ENCODE measurements around the gene PPFIA1.
A peak's percentile ranks its signal among the peaks of the same experiment; 100 is the strongest.

The PPFIA1 gene

GRCh38 chr11:70411713-70412452, 141.4 kb downstream of the PPFIA1 start:
- DNase-seq (ENCODE audit: low read depth) = no peak
- no peak for TF ChIP-seq CTCF (IDR thresholded peaks at IDR 0.05; ENCODE audit: low read length, missing control alignments)
- H3K4me3 ChIP-seq (replicated peaks; ENCODE audit: low read depth, low read length) = no peak overlapping the region

GRCh38 chr11:70413151-70413550, 142.7 kb downstream of the PPFIA1 start:
- no peak overlapping the region for H3K4me3 ChIP-seq (replicated peaks; ENCODE audit: low read depth, low read length)
- TF ChIP-seq CTCF (IDR thresholded peaks at IDR 0.05; ENCODE audit: low read length, missing control alignments) = no peak
- no peak for DNase-seq (ENCODE audit: low read depth)

GRCh38 chr11:70414341-70415100, 144.0 kb downstream of the PPFIA1 start:
- H3K4me3 ChIP-seq (replicated peaks; ENCODE audit: low read depth, low read length) = no peak overlapping the region
- no peak for DNase-seq (ENCODE audit: low read depth)
- no peak for TF ChIP-seq CTCF (IDR thresholded peaks at IDR 0.05; ENCODE audit: low read length, missing control alignments)

- peak; percentile 24 for TF ChIP-seq CTCF (IDR thresholded peaks at IDR 0.05; ENCODE audit: low read length, missing control alignments)
- DNase-seq (ENCODE audit: low read depth) = peak; percentile 20
- H3K4me3 ChIP-seq (replicated peaks; ENCODE audit: low read depth, low read length) = no peak overlapping the region
These were observed 144.7 kb downstream of the PPFIA1 start for GRCh38 chr11:70415191-70415590.

- no peak for TF ChIP-seq CTCF (IDR thresholded peaks at IDR 0.05; ENCODE audit: low read length, missing control alignments)
- DNase-seq (ENCODE audit: low read depth) = no peak
- H3K4me3 ChIP-seq (replicated peaks; ENCODE audit: low read depth, low read length) = no peak overlapping the region
These were observed 145.3 kb downstream of the PPFIA1 start for GRCh38 chr11:70415642-70416395.

GRCh38 chr11:70416881-70417280, 146.4 kb downstream of the PPFIA1 start:
- DNase-seq (ENCODE audit: low read depth) = no peak
- no peak overlapping the region for H3K4me3 ChIP-seq (replicated peaks; ENCODE audit: low read depth, low read length)
- no peak for TF ChIP-seq CTCF (IDR thresholded peaks at IDR 0.05; ENCODE audit: low read length, missing control alignments)

All from fibroblast of pulmonary artery (primary cell).